ENCODE data around the gene C17orf107.

- no peak for TF ChIP-seq POLR2A (IDR thresholded peaks at IDR 0.05; ENCODE audit: low read length)
- TF ChIP-seq GATA1 (IDR thresholded peaks at IDR 0.05; ENCODE audit: low read depth, low read length): no peak
Observed at GRCh38 chr17:4941319-4941610, 41.9 kb downstream of the C17orf107 start.
